ENCODE results near the gene OSGEP. TPM values are rescaled to one million over a fixed set of nuclear protein-coding genes. Genes with fewer than 3 reads are reported as not detected.

The OSGEP gene
- total and polyA plus RNA-seq, 2 of the 13 experiments (the other 11 are each of a cell fraction or from before 2014, with no cell fraction given) = 39.7 to 41.1 TPM

DNA sequence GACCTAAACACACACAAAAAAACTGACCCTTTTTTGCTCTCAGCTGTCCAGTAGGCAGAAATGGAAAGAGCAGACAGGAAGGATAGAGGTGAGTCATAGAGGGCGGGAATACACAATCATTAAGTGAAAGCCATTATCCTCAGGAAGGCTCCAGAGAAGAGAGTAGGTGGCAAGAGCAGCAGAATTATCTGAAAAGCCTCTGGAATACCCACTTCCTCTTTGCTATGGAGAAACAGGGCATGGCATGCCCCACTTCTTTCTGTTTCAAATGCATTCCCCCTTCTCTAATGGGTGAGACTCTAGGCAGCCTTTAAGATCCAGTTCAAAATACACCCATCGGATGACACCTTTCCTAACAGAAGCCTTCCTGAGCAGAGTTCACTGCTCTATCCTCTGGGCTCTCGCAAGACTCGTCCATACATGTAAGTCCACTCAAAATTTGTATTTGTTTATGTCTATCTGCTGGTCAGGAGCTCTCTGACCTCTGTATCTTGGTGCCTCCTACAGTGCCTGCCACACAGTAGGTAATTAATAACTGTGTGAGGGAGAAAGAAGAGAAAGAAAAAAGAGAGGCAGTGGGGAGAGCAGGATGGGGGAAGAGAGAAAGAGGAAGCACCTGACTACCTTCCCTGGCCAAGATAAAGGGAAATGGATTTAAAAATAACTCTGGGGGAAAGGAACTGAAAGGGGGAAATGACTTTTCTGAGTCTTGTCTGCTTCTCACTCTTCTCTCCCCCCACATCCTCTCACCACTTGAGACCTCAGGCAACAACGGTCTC, 27.2 kb downstream of the OSGEP start (continued):
- TF ChIP-seq, protein P1, sequence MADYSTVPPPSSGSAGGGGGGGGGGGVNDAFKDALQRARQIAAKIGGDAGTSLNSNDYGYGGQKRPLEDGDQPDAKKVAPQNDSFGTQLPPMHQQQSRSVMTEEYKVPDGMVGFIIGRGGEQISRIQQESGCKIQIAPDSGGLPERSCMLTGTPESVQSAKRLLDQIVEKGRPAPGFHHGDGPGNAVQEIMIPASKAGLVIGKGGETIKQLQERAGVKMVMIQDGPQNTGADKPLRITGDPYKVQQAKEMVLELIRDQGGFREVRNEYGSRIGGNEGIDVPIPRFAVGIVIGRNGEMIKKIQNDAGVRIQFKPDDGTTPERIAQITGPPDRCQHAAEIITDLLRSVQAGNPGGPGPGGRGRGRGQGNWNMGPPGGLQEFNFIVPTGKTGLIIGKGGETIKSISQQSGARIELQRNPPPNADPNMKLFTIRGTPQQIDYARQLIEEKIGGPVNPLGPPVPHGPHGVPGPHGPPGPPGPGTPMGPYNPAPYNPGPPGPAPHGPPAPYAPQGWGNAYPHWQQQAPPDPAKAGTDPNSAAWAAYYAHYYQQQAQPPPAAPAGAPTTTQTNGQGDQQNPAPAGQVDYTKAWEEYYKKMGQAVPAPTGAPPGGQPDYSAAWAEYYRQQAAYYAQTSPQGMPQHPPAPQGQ (CRISPR knock-in tag; IDR thresholded peaks at IDR 0.05; ENCODE audit: borderline replicate concordance) = no peak
- TF ChIP-seq MTF2 (CRISPR knock-in tag; IDR thresholded peaks at IDR 0.05; ENCODE audit: borderline replicate concordance) (no peak), SNAI1 (CRISPR knock-in tag; IDR thresholded peaks at IDR 0.05; ENCODE audit: borderline replicate concordance) (no peak), ATM (IDR thresholded peaks at IDR 0.05; ENCODE audit: borderline replicate concordance) (no peak), CREB1 (IDR thresholded peaks at IDR 0.05) (no peak), CREB1 (CRISPR knock-in tag; IDR thresholded peaks at IDR 0.05) (no peak; the same call in 1 of the 2 replicates), ZNF766 (CRISPR knock-in tag; IDR thresholded peaks at IDR 0.05; ENCODE audit: borderline replicate concordance) (no peak), PHB2 (IDR thresholded peaks at IDR 0.05; ENCODE audit: partially characterized antibody) (no peak), HDAC6 (IDR thresholded peaks at IDR 0.05; ENCODE audit: low read depth, low read length) (no peak), SMAD3 (CRISPR knock-in tag; IDR thresholded peaks at IDR 0.05) (no peak), MIER2 (CRISPR knock-in tag; IDR thresholded peaks at IDR 0.05) (no peak), SRY (CRISPR knock-in tag; IDR thresholded peaks at IDR 0.05) (no peak), EEA1 (CRISPR knock-in tag; IDR thresholded peaks at IDR 0.05; ENCODE audit: borderline replicate concordance) (no peak), CC2D1A (CRISPR knock-in tag; IDR thresholded peaks at IDR 0.05) (no peak), FOXA3 (CRISPR knock-in tag; IDR thresholded peaks at IDR 0.05) (0 out of 2 replicates have a peak, but pooled peaks have one; percentile 18), ZNF496 (CRISPR knock-in tag; IDR thresholded peaks at IDR 0.05; ENCODE audit: insufficient replicate concordance) (no peak), ZNF30 (CRISPR knock-in tag; IDR thresholded peaks at IDR 0.05) (no peak), YY1 (IDR thresholded peaks at IDR 0.05; ENCODE audit: insufficient read depth, insufficient replicate concordance, low read depth, low read length) (no peak), ZNF292 (CRISPR knock-in tag; IDR thresholded peaks at IDR 0.05; ENCODE audit: borderline replicate concordance, low read depth) (0 out of 2 replicates have a peak, but pooled peaks have one; percentile 46)
- TF ChIP-seq, protein P2, sequence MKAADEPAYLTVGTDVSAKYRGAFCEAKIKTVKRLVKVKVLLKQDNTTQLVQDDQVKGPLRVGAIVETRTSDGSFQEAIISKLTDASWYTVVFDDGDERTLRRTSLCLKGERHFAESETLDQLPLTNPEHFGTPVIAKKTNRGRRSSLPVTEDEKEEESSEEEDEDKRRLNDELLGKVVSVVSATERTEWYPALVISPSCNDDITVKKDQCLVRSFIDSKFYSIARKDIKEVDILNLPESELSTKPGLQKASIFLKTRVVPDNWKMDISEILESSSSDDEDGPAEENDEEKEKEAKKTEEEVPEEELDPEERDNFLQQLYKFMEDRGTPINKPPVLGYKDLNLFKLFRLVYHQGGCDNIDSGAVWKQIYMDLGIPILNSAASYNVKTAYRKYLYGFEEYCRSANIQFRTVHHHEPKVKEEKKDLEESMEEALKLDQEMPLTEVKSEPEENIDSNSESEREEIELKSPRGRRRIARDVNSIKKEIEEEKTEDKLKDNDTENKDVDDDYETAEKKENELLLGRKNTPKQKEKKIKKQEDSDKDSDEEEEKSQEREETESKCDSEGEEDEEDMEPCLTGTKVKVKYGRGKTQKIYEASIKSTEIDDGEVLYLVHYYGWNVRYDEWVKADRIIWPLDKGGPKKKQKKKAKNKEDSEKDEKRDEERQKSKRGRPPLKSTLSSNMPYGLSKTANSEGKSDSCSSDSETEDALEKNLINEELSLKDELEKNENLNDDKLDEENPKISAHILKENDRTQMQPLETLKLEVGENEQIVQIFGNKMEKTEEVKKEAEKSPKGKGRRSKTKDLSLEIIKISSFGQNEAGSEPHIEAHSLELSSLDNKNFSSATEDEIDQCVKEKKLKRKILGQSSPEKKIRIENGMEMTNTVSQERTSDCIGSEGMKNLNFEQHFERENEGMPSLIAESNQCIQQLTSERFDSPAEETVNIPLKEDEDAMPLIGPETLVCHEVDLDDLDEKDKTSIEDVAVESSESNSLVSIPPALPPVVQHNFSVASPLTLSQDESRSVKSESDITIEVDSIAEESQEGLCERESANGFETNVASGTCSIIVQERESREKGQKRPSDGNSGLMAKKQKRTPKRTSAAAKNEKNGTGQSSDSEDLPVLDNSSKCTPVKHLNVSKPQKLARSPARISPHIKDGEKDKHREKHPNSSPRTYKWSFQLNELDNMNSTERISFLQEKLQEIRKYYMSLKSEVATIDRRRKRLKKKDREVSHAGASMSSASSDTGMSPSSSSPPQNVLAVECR (CRISPR knock-in tag; IDR thresholded peaks at IDR 0.05; ENCODE audit: borderline replicate concordance) = no peak
- TF ChIP-seq, protein P3, sequence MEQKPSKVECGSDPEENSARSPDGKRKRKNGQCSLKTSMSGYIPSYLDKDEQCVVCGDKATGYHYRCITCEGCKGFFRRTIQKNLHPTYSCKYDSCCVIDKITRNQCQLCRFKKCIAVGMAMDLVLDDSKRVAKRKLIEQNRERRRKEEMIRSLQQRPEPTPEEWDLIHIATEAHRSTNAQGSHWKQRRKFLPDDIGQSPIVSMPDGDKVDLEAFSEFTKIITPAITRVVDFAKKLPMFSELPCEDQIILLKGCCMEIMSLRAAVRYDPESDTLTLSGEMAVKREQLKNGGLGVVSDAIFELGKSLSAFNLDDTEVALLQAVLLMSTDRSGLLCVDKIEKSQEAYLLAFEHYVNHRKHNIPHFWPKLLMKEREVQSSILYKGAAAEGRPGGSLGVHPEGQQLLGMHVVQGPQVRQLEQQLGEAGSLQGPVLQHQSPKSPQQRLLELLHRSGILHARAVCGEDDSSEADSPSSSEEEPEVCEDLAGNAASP (CRISPR knock-in tag; IDR thresholded peaks at IDR 0.05; ENCODE audit: borderline replicate concordance) = no peak
